VCaP (cell line): ENCODE data around the gene LIMS1.

Source experiments
- H3K27ac ChIP-seq: fragments of 450-650 bp; 2 replicates; pipeline ENCODE4 v1.5.1; 2017
- TF ChIP-seq, protein P1 (sequence below): fragments of 450-650 bp; conservative IDR thresholded peaks from 2 replicates; pipeline ENCODE4 v1.5.1; 2017; ENCODE audit warnings: mild to moderate bottlenecking, moderate library complexity

The LIMS1 gene

DNA sequence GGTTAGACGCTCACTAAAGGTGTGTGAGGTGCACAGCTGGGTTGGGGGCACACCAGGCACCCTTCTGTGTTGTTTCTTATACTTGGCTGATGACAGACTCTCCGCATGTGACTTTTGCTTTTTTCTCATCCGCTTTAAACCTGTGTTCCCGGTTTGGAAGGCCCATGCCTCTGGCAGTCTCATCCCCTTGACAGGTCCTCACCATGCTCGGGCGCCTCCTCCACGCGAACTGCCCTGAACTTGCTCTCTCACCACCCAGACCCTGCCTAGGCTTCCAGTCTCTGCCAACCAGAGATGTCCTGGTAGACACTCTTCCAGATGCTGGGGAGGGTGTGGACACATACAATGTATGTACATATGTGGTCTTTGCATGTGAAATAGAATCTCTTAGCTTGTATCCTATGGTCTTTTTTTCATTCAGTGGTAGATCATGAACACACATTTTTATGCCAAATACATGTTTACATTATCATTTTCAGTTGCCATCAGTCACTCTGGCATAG is 79.8 kb downstream of the LIMS1 start:
- H3K27ac ChIP-seq = peak overlapping the region; percentile 97
- TF ChIP-seq, protein P1, sequence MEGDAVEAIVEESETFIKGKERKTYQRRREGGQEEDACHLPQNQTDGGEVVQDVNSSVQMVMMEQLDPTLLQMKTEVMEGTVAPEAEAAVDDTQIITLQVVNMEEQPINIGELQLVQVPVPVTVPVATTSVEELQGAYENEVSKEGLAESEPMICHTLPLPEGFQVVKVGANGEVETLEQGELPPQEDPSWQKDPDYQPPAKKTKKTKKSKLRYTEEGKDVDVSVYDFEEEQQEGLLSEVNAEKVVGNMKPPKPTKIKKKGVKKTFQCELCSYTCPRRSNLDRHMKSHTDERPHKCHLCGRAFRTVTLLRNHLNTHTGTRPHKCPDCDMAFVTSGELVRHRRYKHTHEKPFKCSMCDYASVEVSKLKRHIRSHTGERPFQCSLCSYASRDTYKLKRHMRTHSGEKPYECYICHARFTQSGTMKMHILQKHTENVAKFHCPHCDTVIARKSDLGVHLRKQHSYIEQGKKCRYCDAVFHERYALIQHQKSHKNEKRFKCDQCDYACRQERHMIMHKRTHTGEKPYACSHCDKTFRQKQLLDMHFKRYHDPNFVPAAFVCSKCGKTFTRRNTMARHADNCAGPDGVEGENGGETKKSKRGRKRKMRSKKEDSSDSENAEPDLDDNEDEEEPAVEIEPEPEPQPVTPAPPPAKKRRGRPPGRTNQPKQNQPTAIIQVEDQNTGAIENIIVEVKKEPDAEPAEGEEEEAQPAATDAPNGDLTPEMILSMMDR = no peak

DNA sequence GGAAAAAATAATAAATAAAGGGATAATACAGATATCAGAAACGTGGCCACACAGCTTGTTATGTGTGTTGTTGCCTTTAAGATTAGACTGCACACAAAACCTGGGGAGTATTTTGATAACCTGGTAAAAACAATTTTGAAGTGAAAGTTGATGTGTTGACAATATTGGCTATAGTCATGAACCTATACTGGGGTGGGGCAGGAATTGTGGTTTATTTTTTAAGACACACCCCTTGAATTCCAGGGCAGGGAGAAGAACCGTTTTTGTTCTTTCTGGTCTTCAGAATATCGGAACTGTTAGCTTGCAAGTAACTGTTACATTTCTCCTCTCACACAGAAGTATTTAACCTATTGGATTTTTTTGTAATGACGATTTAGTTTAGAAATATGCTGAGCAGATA is 80.4 kb downstream of the LIMS1 start:
- H3K27ac ChIP-seq = peak overlapping the region; percentile 97
- TF ChIP-seq, protein P1 = no peak

DNA sequence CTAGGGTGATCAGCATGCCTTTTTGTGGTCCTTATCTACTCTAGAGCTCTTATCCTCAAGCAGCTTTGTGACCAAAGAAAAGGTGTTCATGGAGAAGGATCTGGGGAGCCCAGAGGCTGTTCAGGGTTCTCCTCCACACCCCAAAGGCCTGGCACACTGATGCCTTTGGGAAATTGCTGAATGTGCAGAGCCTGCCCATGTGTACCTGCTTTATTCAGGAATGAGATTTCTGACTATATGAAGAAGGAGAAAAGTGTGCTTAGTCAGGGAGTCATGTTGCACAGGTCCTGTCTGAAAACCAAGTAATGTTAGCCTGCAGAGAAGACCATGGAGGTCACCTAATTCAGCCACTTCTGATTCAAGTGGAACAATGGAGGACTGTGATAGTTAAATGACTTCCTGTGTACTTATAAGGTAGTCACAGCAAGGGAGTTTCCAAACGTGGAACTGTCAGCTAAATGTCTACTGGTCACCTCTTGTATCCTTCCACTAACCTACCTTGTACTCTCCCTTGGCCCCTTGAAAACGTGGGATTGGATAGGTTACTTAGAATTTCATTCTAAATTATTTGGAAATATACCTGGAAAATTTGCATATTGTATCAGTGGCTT is 81.3 kb downstream of the LIMS1 start:
- peak overlapping the region; percentile 97 for H3K27ac ChIP-seq
- TF ChIP-seq, protein P1 = no peak

DNA sequence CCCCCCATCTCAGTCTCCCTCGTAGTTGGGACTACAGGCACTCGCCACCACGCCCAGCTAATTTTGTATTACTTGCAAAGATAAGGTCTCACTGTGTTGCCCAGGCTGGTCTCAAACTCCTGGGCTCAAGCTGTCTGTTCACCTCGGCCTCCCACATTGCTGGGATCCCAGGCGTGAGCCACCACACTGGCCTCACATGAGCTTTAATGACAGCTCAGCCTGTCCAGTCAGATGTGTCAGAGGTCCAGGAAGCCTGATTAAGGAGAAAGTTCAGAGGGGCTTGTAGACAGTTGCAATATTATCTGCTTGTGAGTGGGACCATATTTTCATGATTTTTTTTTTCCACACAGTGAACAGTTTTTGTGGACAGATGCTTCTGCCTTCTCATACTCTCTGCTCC is 82.0 kb downstream of the LIMS1 start:
- H3K27ac ChIP-seq = peak overlapping the region; percentile 97
- TF ChIP-seq, protein P1 = no peak

DNA sequence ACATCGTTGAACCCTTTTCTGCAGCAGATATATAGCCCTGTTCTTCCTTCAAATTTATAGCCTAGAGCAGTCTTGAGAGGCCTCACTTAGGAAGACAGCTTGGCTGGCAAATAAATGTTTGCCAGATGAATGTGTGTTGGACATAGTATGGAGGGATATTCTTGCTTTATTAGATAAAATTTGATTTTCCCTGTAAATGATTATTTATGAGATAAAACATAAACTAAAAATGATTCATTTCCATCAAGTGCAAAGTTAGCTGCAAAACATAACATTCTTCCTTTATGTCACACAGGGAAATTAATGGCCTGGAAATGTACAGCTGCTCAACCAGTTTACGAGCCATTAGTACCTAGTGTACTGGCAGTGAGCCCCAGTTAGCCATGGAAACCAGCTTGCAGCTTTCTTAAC is 82.5 kb downstream of the LIMS1 start:
- peak overlapping the region; percentile 97 for H3K27ac ChIP-seq
- TF ChIP-seq, protein P1 = no peak

DNA sequence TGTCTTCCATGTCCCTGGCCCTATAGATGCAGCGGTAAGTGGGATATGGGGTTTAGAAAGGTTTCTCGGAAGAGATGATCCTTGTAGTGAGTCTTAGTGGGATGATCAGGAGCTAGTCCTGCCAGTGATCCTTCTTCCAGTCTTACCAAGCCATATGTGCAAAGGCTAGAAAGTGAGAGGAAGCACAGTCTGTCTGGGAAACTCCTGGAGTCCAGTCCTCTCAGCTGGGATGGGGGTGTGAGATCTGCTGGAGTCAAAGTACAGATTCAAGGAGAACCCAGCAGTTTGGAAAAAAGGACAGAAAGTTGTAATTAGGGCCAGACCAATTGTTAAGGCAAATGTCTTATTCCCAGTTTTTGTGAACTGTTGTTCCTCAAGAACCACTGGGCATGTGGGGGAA is 83.3 kb downstream of the LIMS1 start:
- TF ChIP-seq, protein P1 = no peak
- peak overlapping the region; percentile 97 for H3K27ac ChIP-seq

DNA sequence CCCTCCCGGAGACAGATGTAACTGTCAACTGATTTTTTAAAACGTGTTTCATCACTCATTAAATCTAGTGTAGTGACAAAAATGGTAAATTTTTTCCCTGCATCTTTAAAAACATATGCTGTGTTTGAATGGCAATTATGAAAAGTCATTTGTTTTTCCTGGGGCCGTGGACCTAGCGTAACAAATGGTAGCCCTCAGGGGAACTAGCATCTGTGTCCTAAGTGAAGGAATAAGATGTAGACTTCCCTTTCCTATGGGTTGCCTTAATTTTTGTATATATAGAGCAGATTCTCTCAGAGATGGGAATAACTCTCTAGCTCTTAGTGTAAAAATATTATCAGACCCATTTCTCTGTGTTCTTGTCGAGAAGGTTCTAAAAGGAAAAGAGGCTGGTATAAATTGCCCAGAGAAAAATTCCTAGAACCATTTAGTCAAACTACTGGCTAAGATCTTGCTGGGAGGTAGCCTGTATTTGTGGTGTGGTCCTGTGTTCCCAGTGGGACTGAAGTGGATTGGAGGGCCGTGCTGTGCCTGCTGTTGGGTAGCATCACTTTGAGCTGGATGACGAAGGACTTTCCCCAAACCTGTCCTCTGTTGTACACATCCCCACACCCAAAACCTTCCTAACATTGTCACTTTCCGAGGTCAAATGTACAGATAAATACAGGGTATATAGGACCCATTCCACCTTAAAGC is 85.8 kb downstream of the LIMS1 start:
- TF ChIP-seq, protein P1 = no peak
- peak overlapping the region; percentile 97 for H3K27ac ChIP-seq
